CD14-positive monocyte (primary cell): ENCODE data around the gene ME2. TPM values are rescaled to one million over a fixed set of nuclear protein-coding genes. Genes with fewer than 3 reads are reported as not detected.
A peak's percentile ranks its signal among the peaks of the same experiment; 100 is the strongest.

ENCODE experiments used
- DNase-seq, 3 donors: peaks; one replicate each; pipeline ENCODE4 v3.0.0-alpha.2; 2011 to 2022
- H2AFZ ChIP-seq: 2 replicates; pipeline ENCODE4 v1.6.0; 2012; ENCODE audit warnings: mild to moderate bottlenecking, low read depth, low read length, inconsistent platforms; ENCODE audit not compliant: insufficient read depth, poor library complexity, severe bottlenecking
- H3K27ac ChIP-seq, 2 donors: 1 replicate in 1 of 2; 2 replicates in 1 of 2; pipeline ENCODE4 v1.5.1; 2012 to 2013; ENCODE audit warnings: low read length in 2 of 2, control low read depth in 1 of 2, inconsistent platforms in 1 of 2, low read depth in 1 of 2, mild to moderate bottlenecking in 1 of 2
- H3K27me3 ChIP-seq, 2 donors: one replicate each; pipeline versions ENCODE4 v1.6.0 to v1.6.1; 2011 to 2013; ENCODE audit warnings: low read length in 2 of 2; ENCODE audit not compliant: control insufficient read depth in 2 of 2, insufficient read depth in 2 of 2
- H3K36me3 ChIP-seq, 2 donors: replicated peaks in 1 of 2; 1 replicate in 1 of 2; 2 replicates in 1 of 2; pipeline versions ENCODE4 v1.5.1 to v1.6.1; 2012 to 2013; ENCODE audit warnings: low read length in 2 of 2, control low read depth in 1 of 2, inconsistent platforms in 1 of 2, mild to moderate bottlenecking in 1 of 2; ENCODE audit not compliant: insufficient read depth in 2 of 2, control insufficient read depth in 1 of 2
- H3K4me1 ChIP-seq, 2 donors: 1 replicate in 1 of 2; 2 replicates in 1 of 2; pipeline versions ENCODE4 v1.5.1 to v1.6.1; 2012 to 2013; ENCODE audit warnings: low read length in 2 of 2, control low read depth in 1 of 2, inconsistent platforms in 1 of 2, mild to moderate bottlenecking in 1 of 2, moderate library complexity in 1 of 2; ENCODE audit not compliant: insufficient read depth in 2 of 2, control insufficient read depth in 1 of 2
- H3K4me2 ChIP-seq: replicated peaks from 2 replicates; pipeline ENCODE3; 2012; ENCODE audit warnings: low read length, moderate library complexity, mild to moderate bottlenecking; ENCODE audit not compliant: poor library complexity, severe bottlenecking; ENCODE audit errors: extremely low read depth
- H3K4me3 ChIP-seq, 3 experiments: fragments of 200-600 bp in 1 of 3; sonication (generic) in 1 of 3; replicated peaks in 1 of 3; 1 replicate in 2 of 3; 2 replicates in 1 of 3; pipeline ENCODE4 v1.5.1; 2011 to 2013; ENCODE audit warnings: low read length in 3 of 3, mild to moderate bottlenecking in 3 of 3, control low read depth in 2 of 3, low read depth in 2 of 3, inconsistent platforms in 1 of 3, moderate library complexity in 1 of 3
- H3K79me2 ChIP-seq: 2 replicates; pipeline ENCODE4 v1.6.0; 2012; ENCODE audit warnings: mild to moderate bottlenecking, control low read depth, inconsistent platforms, low read length, moderate library complexity; ENCODE audit not compliant: insufficient read depth
- H3K9ac ChIP-seq: 2 replicates; pipeline ENCODE4 v1.6.0; 2017; ENCODE audit warnings: low read length, mild to moderate bottlenecking; ENCODE audit not compliant: insufficient read depth, poor library complexity, severe bottlenecking
- H3K9me3 ChIP-seq, 2 donors: replicated peaks in 1 of 2; 1 replicate in 1 of 2; 2 replicates in 1 of 2; pipeline versions ENCODE4 v1.5.1 to v1.6.1; 2012 to 2013; ENCODE audit warnings: low read length in 2 of 2, control low read depth in 1 of 2; ENCODE audit not compliant: control insufficient read depth in 1 of 2, insufficient read depth in 1 of 2
- H4K20me1 ChIP-seq: 2 replicates; pipeline ENCODE4 v1.6.0; 2012; ENCODE audit warnings: mild to moderate bottlenecking, low read length, control low read depth, moderate library complexity; ENCODE audit not compliant: insufficient read depth
- H3K27ac Mint-ChIP-seq, 7 donors: one replicate each; pipeline ENCODE4 v1.8.0; 2020; ENCODE audit warnings: mild to moderate bottlenecking in 7 of 7, mixed read lengths in 7 of 7, moderate library complexity in 6 of 7, inconsistent platforms in 2 of 7
- H3K27me3 Mint-ChIP-seq, 3 donors: one replicate each; pipeline ENCODE4 v1.8.0; 2021 to 2022; ENCODE audit warnings: low read depth in 3 of 3, mild to moderate bottlenecking in 3 of 3, mixed read lengths in 3 of 3, moderate library complexity in 3 of 3, inconsistent platforms in 1 of 3
- H3K36me3 Mint-ChIP-seq, 2 donors: one replicate each; pipeline ENCODE4 v1.8.0; 2020; ENCODE audit warnings: mixed read lengths in 2 of 2, inconsistent platforms in 1 of 2, mild to moderate bottlenecking in 1 of 2
- H3K4me1 Mint-ChIP-seq: one replicate; pipeline ENCODE4 v1.8.0; 2020; ENCODE audit warnings: mild to moderate bottlenecking, mixed read lengths
- H3K4me3 Mint-ChIP-seq, 2 donors: one replicate each; pipeline ENCODE4 v1.8.0; 2020; ENCODE audit warnings: mild to moderate bottlenecking in 2 of 2, mixed read lengths in 2 of 2, moderate library complexity in 1 of 2
- H3K9me3 Mint-ChIP-seq, 7 donors: one replicate each; pipeline ENCODE4 v1.8.0; 2020 to 2022; ENCODE audit warnings: mixed read lengths in 7 of 7, mild to moderate bottlenecking in 6 of 7, moderate library complexity in 6 of 7, inconsistent platforms in 2 of 7
- CTCF ChIP-seq: fragments of 200-600 bp; IDR thresholded peaks from one replicate; pipeline ENCODE4 v1.8.0; 2022; ENCODE audit warnings: antibody characterized with exemption, mild to moderate bottlenecking
- WGBS: methylation state at CpG from one replicate; pipeline ENCODE4 v1.1.5; 2013; ENCODE audit warnings: missing lambda C conversion rate; ENCODE audit not compliant: insufficient coverage; 5-methylcytosine and 5-hydroxymethylcytosine counted together
- intact Hi-C, 2 donors: fragments of 100-400 bp; cut with micrococcal nuclease; formaldehyde crosslinking; loops; one replicate each; pipeline versions ENCODE4 v1.15.0 to v1.15.1; 2023
- polyA plus RNA-seq, 3 donors: library from polyadenylated mRNA; depleted of rRNA in 1 of 3; unstranded in 2 of 3; stranded (reverse) in 1 of 3; fragments of 300-500 nt in 2 of 3; fragments of >200 nt in 1 of 3; fragmentation: Illumina TruSeq in 2 of 3; gene quantifications; 1 replicate in 2 of 3; 2 replicates in 1 of 3; pipeline ENCODE4 v1.2.3, GENCODE V29; 2012 to 2021

Gene ME2
- polyA plus RNA-seq, 3 donors, result 48.7 to 93.8 (median 71.7) TPM

GRCh38 chr18:50896093-50896492, 17.2 kb downstream of the ME2 start:
- Histone ChIP-seq H3K27ac (peak overlapping the region in 1 of 2 donors; percentile 44), H3K4me3 (no peak overlapping the region), H3K27me3 (no peaks in the 10 kb centered on the region), H3K4me1 (no peaks in the 10 kb centered on the region), H2AFZ (no peak overlapping the region), H3K36me3 (peaks cover 41 to 54% of the 10 kb centered on the region in 2 donors), H3K9ac (no peak overlapping the region), H3K9me3 (no peaks in the 10 kb centered on the region), H3K79me2 (peaks cover 56% of the 10 kb centered on the region), H4K20me1 (peaks cover 82% of the 10 kb centered on the region), H3K4me2 (no peak overlapping the region)
- intact Hi-C loops, result no loop called here
- TF ChIP-seq CTCF, result no peak
- H3K27me3 Mint-ChIP-seq, result no peaks in the 10 kb centered on the region
- no CpG with 5 or more reads among the region's 1 CpG for WGBS
- H3K4me3 Mint-ChIP-seq, result no peak overlapping the region
- H3K9me3 Mint-ChIP-seq, result no peaks in the 10 kb centered on the region
- no peak for DNase-seq
- peak overlapping the region in 2 of 7 donors; percentile 36 to 54 for H3K27ac Mint-ChIP-seq
- peaks cover 38 to 59% of the 10 kb centered on the region in 2 donors for H3K36me3 Mint-ChIP-seq
- H3K4me1 Mint-ChIP-seq, result no peaks in the 10 kb centered on the region

GRCh38 chr18:50898919-50899318, 20.0 kb downstream of the ME2 start:
- peaks cover 58 to 79% of the 10 kb centered on the region in 2 donors for H3K36me3 ChIP-seq
- intact Hi-C loops, result no loop called here
- H3K9me3 ChIP-seq, result no peaks in the 10 kb centered on the region
- no peaks in the 10 kb centered on the region for H3K27me3 Mint-ChIP-seq
- no peak overlapping the region for H3K4me2 ChIP-seq
- H3K27ac Mint-ChIP-seq, result peak overlapping the region in 2 of 7 donors; percentile 31 to 37
- H3K27ac ChIP-seq, result peak overlapping the region in 1 of 2 donors; percentile 2
- WGBS, result no CpG with 5 or more reads among the region's 2 CpGs
- H3K4me1 Mint-ChIP-seq, result no peaks in the 10 kb centered on the region
- no peak overlapping the region for H2AFZ ChIP-seq
- no peaks in the 10 kb centered on the region for H3K27me3 ChIP-seq
- H4K20me1 ChIP-seq, result peaks cover 81% of the 10 kb centered on the region
- no peaks in the 10 kb centered on the region for H3K4me1 ChIP-seq
- DNase-seq, result no peak
- peaks cover 54 to 66% of the 10 kb centered on the region in 2 donors for H3K36me3 Mint-ChIP-seq
- peaks cover 49% of the 10 kb centered on the region for H3K79me2 ChIP-seq
- H3K9me3 Mint-ChIP-seq, result no peaks in the 10 kb centered on the region
- no peak for TF ChIP-seq CTCF
- H3K9ac ChIP-seq, result no peak overlapping the region
- no peak overlapping the region for H3K4me3 ChIP-seq
- no peak overlapping the region for H3K4me3 Mint-ChIP-seq
